GM12878 (cell line): ENCODE data around the gene SYNJ2. TPM values are rescaled to one million over a fixed set of nuclear protein-coding genes. Genes with fewer than 3 reads are reported as not detected.

Experiments used
- ATAC-seq: fragments of 200-7000 bp; cut with Tn5 transposase; 3 replicates; pipeline ENCODE4 v1.9.1; 2020; ENCODE audit warnings: mild to moderate bottlenecking, moderate library complexity
- BruUV-seq: library from RNA; stranded (reverse); fragments of 400-500 nt; replicated peaks from 2 replicates; lab custom pipeline; 2021; lab: Mats Ljungman, UMichigan
- CTCF ChIA-PET: fragments of 300-600 bp; sonication (Branson Sonifier 250); formaldehyde crosslinking; extraction: SDS; loops from one replicate; lab custom pipeline; 2021; ENCODE audit warnings: inconsistent platforms; lab: Yijun Ruan, JAX
- POLR2A ChIA-PET: fragments of 350-600 bp; formaldehyde crosslinking; extraction: SDS; loops from one replicate; lab custom pipeline; 2021; ENCODE audit warnings: inconsistent platforms; lab: Charles Lee
- RAD21 ChIA-PET: fragments of 300-600 bp; sonication (Branson Sonifier 250); formaldehyde crosslinking; loops from one replicate; lab custom pipeline; 2023; ENCODE audit warnings: antibody characterized with exemption; ENCODE audit not compliant: unreplicated experiment; lab: Charles Lee
- SMC1A ChIA-PET: fragments of 300-600 bp; sonication (Branson Sonifier 250); formaldehyde crosslinking; loops from one replicate; lab custom pipeline; 2023; ENCODE audit not compliant: unreplicated experiment, uncharacterized antibody; lab: Charles Lee
- DNase-seq: peaks from one replicate; pipeline ENCODE4 v3.0.0-alpha.2; 2011; ENCODE audit warnings: low read depth, low spot score
- FAIRE-seq: peaks from 3 replicates; lab custom pipeline; 2011; peaks lifted over from hg19 to GRCh38; lab: Jason Lieb, UNC
- H2AFZ ChIP-seq: 2 replicates; pipeline ENCODE4 v1.6.0; 2011; ENCODE audit warnings: low read depth, low read length, control low read depth; ENCODE audit not compliant: control insufficient read depth
- H3K27ac ChIP-seq: 2 replicates; pipeline ENCODE4 v1.5.1; 2011; ENCODE audit warnings: control low read depth; ENCODE audit not compliant: control insufficient read depth, insufficient read depth
- H3K27me3 ChIP-seq, 2 experiments: replicated peaks in 1 of 2; 2 replicates each; pipeline versions ENCODE4 v1.6.0 to v1.6.1; 2011; ENCODE audit warnings: low read length in 1 of 2; ENCODE audit not compliant: control insufficient read depth in 2 of 2, insufficient read depth in 2 of 2
- H3K36me3 ChIP-seq, 2 experiments: 2 replicates each; pipeline ENCODE4 v1.5.1; 2011; ENCODE audit warnings: low read length in 1 of 2; ENCODE audit not compliant: control insufficient read depth in 2 of 2, insufficient read depth in 2 of 2
- H3K4me1 ChIP-seq: 2 replicates; pipeline ENCODE4 v1.6.1; 2011; ENCODE audit warnings: mild to moderate bottlenecking, low read length, moderate library complexity, mixed read lengths; ENCODE audit not compliant: control insufficient read depth, insufficient read depth
- H3K4me2 ChIP-seq: 2 replicates; pipeline ENCODE4 v1.6.0; 2011; ENCODE audit warnings: control low read depth; ENCODE audit not compliant: control insufficient read depth, insufficient read depth
- H3K4me3 ChIP-seq: fragments of 200-600 bp; sonication (generic); 2 replicates; pipeline ENCODE4 v1.5.1; 2016
- H3K79me2 ChIP-seq: 2 replicates; pipeline ENCODE4 v1.6.0; 2011; ENCODE audit warnings: low read length; ENCODE audit not compliant: control insufficient read depth, insufficient read depth
- H3K9ac ChIP-seq: 2 replicates; pipeline ENCODE4 v1.8.0; 2011; ENCODE audit warnings: low read length, control low read depth, mixed read lengths; ENCODE audit not compliant: control insufficient read depth, insufficient read depth
- H3K9me3 ChIP-seq: replicated peaks from 3 replicates; pipeline ENCODE4 v1.5.1; 2011; ENCODE audit warnings: mild to moderate bottlenecking, low read length; ENCODE audit not compliant: control insufficient read depth, insufficient read depth
- H4K20me1 ChIP-seq: 2 replicates; pipeline ENCODE4 v1.6.0; 2011; ENCODE audit not compliant: control insufficient read depth, insufficient read depth
- ATF7 ChIP-seq: fragments of 450-650 bp; IDR thresholded peaks from 2 replicates; pipeline ENCODE4 v1.6.1; 2016; ENCODE audit warnings: low read depth, mild to moderate bottlenecking
- CHD2 ChIP-seq: IDR thresholded peaks from 2 replicates; pipeline ENCODE4 v1.6.1; 2011; ENCODE audit warnings: low read depth, low read length, improper control_type of control experiment, borderline replicate concordance
- CREB1 ChIP-seq: IDR thresholded peaks from 2 replicates; pipeline ENCODE4 v1.6.1; 2012; ENCODE audit warnings: low read depth, mild to moderate bottlenecking, inconsistent platforms
- HDGF ChIP-seq: fragments of 450-650 bp; IDR thresholded peaks from 2 replicates; pipeline ENCODE4 v1.6.1; 2016; ENCODE audit warnings: antibody characterized with exemption
- MYB ChIP-seq: fragments of 150-350 bp; IDR thresholded peaks from 2 replicates; pipeline ENCODE4 v1.6.1; 2014; ENCODE audit warnings: mild to moderate bottlenecking, low read depth, low read length, borderline replicate concordance
- NR2C1 ChIP-seq: fragments of 450-650 bp; IDR thresholded peaks from 2 replicates; pipeline ENCODE4 v1.6.1; 2017; ENCODE audit warnings: antibody characterized with exemption, mild to moderate bottlenecking, moderate library complexity
- RELA ChIP-seq: fragments of 450-650 bp; IDR thresholded peaks from 2 replicates; pipeline ENCODE4 v1.8.0; 2014; ENCODE audit warnings: borderline replicate concordance; ENCODE audit not compliant: partially characterized antibody
- SP1 ChIP-seq: IDR thresholded peaks from one replicate; pipeline ENCODE4 v1.6.1; 2011; ENCODE audit warnings: low read depth, low read length
- ZBTB4 ChIP-seq: fragments of 450-650 bp; formaldehyde crosslinking; IDR thresholded peaks from 2 replicates; pipeline ENCODE4 v1.4.0; 2022; ENCODE audit warnings: mild to moderate bottlenecking, moderate library complexity
- WGBS: methylation state at CpG from one replicate; pipeline ENCODE4 v1.1.6; 2016; ENCODE audit warnings: low lambda C conversion rate; ENCODE audit not compliant: insufficient replicate concordance, insufficient coverage; ENCODE audit errors: missing lambda C conversion rate; 5-methylcytosine and 5-hydroxymethylcytosine counted together
- in situ Hi-C: fragments of 300-500 bp; cut with MboI; formaldehyde crosslinking; loops from 9 replicates; pipeline ENCODE4 v1.14.3; 2018; ENCODE audit warnings: mixed read lengths
- intact Hi-C: fragments of 100-400 bp; cut with micrococcal nuclease; formaldehyde crosslinking; loops from one replicate; pipeline ENCODE4 v1.14.2; 2022; ENCODE audit not compliant: unreplicated experiment
- polyA plus RNA-seq, 11 experiments: library from polyadenylated mRNA; depleted of rRNA in 4 of 11; unstranded in 6 of 11; stranded (reverse) in 5 of 11; fragments of >200 nt; fragmentation: Nextera tagmentation in 4 of 11; fragmentation: Illumina TruSeq in 1 of 11; extraction: Ambion mirVana in 4 of 11; extraction: Trizol in 1 of 11; gene quantifications; 1 replicate in 1 of 11; 2 replicates in 10 of 11; pipeline versions ENCODE4 v1.2.1 to v1.2.3, GENCODE V29; 2011 to 2016; ENCODE audit warnings: inconsistent platforms in 2 of 11, missing spikeins in 2 of 11, low read depth in 1 of 11
- total RNA-seq, 4 experiments: library from RNA; depleted of rRNA in 3 of 4; stranded (reverse); fragments of >200 nt in 3 of 4; fragmentation: Illumina TruSeq in 1 of 4; extraction: Trizol in 1 of 4; gene quantifications; 2 replicates each; pipeline versions ENCODE4 v1.2.1 to v1.2.3, GENCODE V29; 2013 to 2021

Gene SYNJ2
- total and polyA plus RNA-seq, 10 of the 15 experiments (the other 5 are each of a cell fraction or from before 2014, with no cell fraction given): 0.11 to 1.8 (median 0.57) TPM

GRCh38 chr6:158111987-158112386, 130.3 kb downstream of the SYNJ2 start:
- in situ Hi-C loops (no loop called here), intact Hi-C loops (no loop called here)
- Histone ChIP-seq H3K79me2 (no peaks in the 10 kb centered on the region), H2AFZ (no peak overlapping the region), H3K4me3 (no peak overlapping the region), H3K36me3 (no peaks in the 10 kb centered on the region), H4K20me1 (no peaks in the 10 kb centered on the region), H3K4me2 (no peak overlapping the region), H3K9ac (no peak overlapping the region), H3K9me3 (no peaks in the 10 kb centered on the region), H3K27ac (no peak overlapping the region), H3K27me3 (no peaks in the 10 kb centered on the region), H3K4me1 (no peaks in the 10 kb centered on the region)
- ChIA-PET CTCF (no interaction called here), SMC1A (no interaction called here), RAD21 (no interaction called here), POLR2A (no interaction called here)
- no peak for TF ChIP-seq RELA
- no peak for TF ChIP-seq CREB1
- no peak for TF ChIP-seq HDGF
- TF ChIP-seq ATF7: no peak
- TF ChIP-seq CHD2: no peak
- TF ChIP-seq ZBTB4 (CRISPR knock-in tag): no peak
- no peak for TF ChIP-seq MYB
- TF ChIP-seq SP1: no peak
- no peak for TF ChIP-seq NR2C1
- WGBS: 99% methylated on average over 5 of the region's 5 CpGs
- no peak for DNase-seq
- FAIRE-seq: no peak
- no peak for ATAC-seq
- no TSS peak for BruUV-seq
